HG02870 (cell line): ENCODE measurements around the gene SH3GL2.

Source experiments
- ATAC-seq: cut with Tn5 transposase; IDR thresholded peaks from one replicate; pipeline ENCODE4 v1.9.1; 2021; ENCODE audit warnings: mild to moderate bottlenecking, moderate library complexity; ENCODE audit not compliant: unreplicated experiment

The SH3GL2 gene

GRCh38 chr9:17578911-17579793 lies at the start of gene SH3GL2:
TSS of gene SH3GL2 (plus strand) at chr9:17579066.
- ATAC-seq = peak; percentile 60

GRCh38 chr9:17531642-17532254 lies 47.1 kb upstream of the SH3GL2 start:
- ATAC-seq = peak; percentile 91

GRCh38 chr9:17532461-17532860 lies 46.4 kb upstream of the SH3GL2 start:
- no peak for ATAC-seq

GRCh38 chr9:17535176-17535575 lies 43.7 kb upstream of the SH3GL2 start:
- no peak for ATAC-seq

- no peak for ATAC-seq
These were observed 42.8 kb upstream of the SH3GL2 start for GRCh38 chr9:17536027-17536426.

GRCh38 chr9:17551023-17551422 lies 27.8 kb upstream of the SH3GL2 start:
- ATAC-seq = no peak

- ATAC-seq = no peak
These were observed 23.4 kb upstream of the SH3GL2 start for GRCh38 chr9:17555362-17556054.

GRCh38 chr9:17556255-17556654 lies 22.6 kb upstream of the SH3GL2 start:
- ATAC-seq = no peak

- ATAC-seq = no peak
These were observed 21.9 kb upstream of the SH3GL2 start for GRCh38 chr9:17556935-17557334.

GRCh38 chr9:17571825-17572224 lies 7.0 kb upstream of the SH3GL2 start:
- no peak for ATAC-seq

- ATAC-seq = no peak
These were observed 4.5 kb upstream of the SH3GL2 start for GRCh38 chr9:17574342-17574741.

- ATAC-seq = no peak
These were observed 322 bp upstream of the SH3GL2 start for GRCh38 chr9:17578577-17578910.

- no peak for ATAC-seq
These were observed 1.3 kb downstream of the SH3GL2 start for GRCh38 chr9:17580119-17580518.

GRCh38 chr9:17587113-17587512 lies 8.2 kb downstream of the SH3GL2 start:
- no peak for ATAC-seq

- no peak for ATAC-seq
These were observed 9.5 kb downstream of the SH3GL2 start for GRCh38 chr9:17588395-17588794.

GRCh38 chr9:17588941-17589340 lies 10.1 kb downstream of the SH3GL2 start:
- ATAC-seq = no peak

GRCh38 chr9:17589771-17590170 lies 10.9 kb downstream of the SH3GL2 start:
- no peak for ATAC-seq

GRCh38 chr9:17594961-17595360 lies 16.1 kb downstream of the SH3GL2 start:
- no peak for ATAC-seq

- ATAC-seq = no peak
These were observed 19.1 kb downstream of the SH3GL2 start for GRCh38 chr9:17597977-17598376.

GRCh38 chr9:17600962-17601593 lies 22.2 kb downstream of the SH3GL2 start:
- ATAC-seq = no peak

- no peak for ATAC-seq
These were observed 25.7 kb downstream of the SH3GL2 start for GRCh38 chr9:17604556-17604955.
